IPS DF 19.7 (cell line): ENCODE measurements around the gene ADAMTSL5.
"Not testable (repeated sequence)": the region's sequence is repeated elsewhere in the genome, so short reads cannot be mapped to it uniquely, and the experiment has no call there.

ENCODE experiments used
- DNase-seq: peaks from one replicate; pipeline ENCODE4 v3.0.0-alpha.2; 2013; ENCODE audit warnings: low read depth, low spot score

ADAMTSL5 gene

GRCh38 chr19:1530856-1531255 lies 18.0 kb upstream of the ADAMTSL5 start:
- DNase-seq, result not testable (repeated sequence)

- DNase-seq, result no peak
Observed at GRCh38 chr19:1529430-1529816, 16.6 kb upstream of the ADAMTSL5 start.

- no peak for DNase-seq
Observed at GRCh38 chr19:1528596-1529429, 16.0 kb upstream of the ADAMTSL5 start.

GRCh38 chr19:1527650-1528309 lies 15.0 kb upstream of the ADAMTSL5 start:
- no peak for DNase-seq

- no peak for DNase-seq
Observed at GRCh38 chr19:1526979-1527649, 14.3 kb upstream of the ADAMTSL5 start.

GRCh38 chr19:1526066-1526778 lies 13.4 kb upstream of the ADAMTSL5 start:
- no peak for DNase-seq

- no peak for DNase-seq
Observed at GRCh38 chr19:1525343-1525742, 12.5 kb upstream of the ADAMTSL5 start.

- DNase-seq, result no peak
Observed at GRCh38 chr19:1524972-1525325, 12.1 kb upstream of the ADAMTSL5 start.

- no peak for DNase-seq
Observed at GRCh38 chr19:1524287-1524971, 11.6 kb upstream of the ADAMTSL5 start.

- DNase-seq, result no peak
Observed at GRCh38 chr19:1523412-1524286, 10.8 kb upstream of the ADAMTSL5 start, which contains the start of gene PLK5. Gene PLK5 (plus strand): TSS chr19:1524077. CDS start chr19:1526997, 2,920 bp downstream.

GRCh38 chr19:1522838-1523237 lies 10.0 kb upstream of the ADAMTSL5 start:
- DNase-seq, result no peak

GRCh38 chr19:1522061-1522460 lies 9.2 kb upstream of the ADAMTSL5 start:
- no peak for DNase-seq

- DNase-seq, result no peak
Observed at GRCh38 chr19:1521636-1522035, 8.8 kb upstream of the ADAMTSL5 start.

GRCh38 chr19:1520203-1520780 lies 7.5 kb upstream of the ADAMTSL5 start:
- no peak for DNase-seq

- not testable (repeated sequence) for DNase-seq
Observed at GRCh38 chr19:1519802-1520201, 7.0 kb upstream of the ADAMTSL5 start.

GRCh38 chr19:1518471-1518870 lies 5.7 kb upstream of the ADAMTSL5 start:
- no peak for DNase-seq

- DNase-seq, result no peak
Observed at GRCh38 chr19:1516395-1516753, 3.6 kb upstream of the ADAMTSL5 start.

GRCh38 chr19:1514986-1515721 lies 2.3 kb upstream of the ADAMTSL5 start:
- no peak for DNase-seq

GRCh38 chr19:1514295-1514661 lies 1.5 kb upstream of the ADAMTSL5 start:
- DNase-seq, result no peak
